ENCODE measurements around the gene ZSCAN16. TPM values are rescaled to one million over a fixed set of nuclear protein-coding genes. Genes with fewer than 3 reads are reported as not detected.

Gene ZSCAN16
- total and polyA plus RNA-seq, 2 of the 13 experiments (the other 11 are each of a cell fraction or from before 2014, with no cell fraction given) = 5.7 to 12.7 TPM

GRCh38 chr6:28104392-28105244 lies 19.8 kb upstream of the ZSCAN16 start (continued):
- TF ChIP-seq RFXAP (CRISPR knock-in tag; IDR thresholded peaks at IDR 0.05; ENCODE audit: borderline replicate concordance) = peak; percentile 86; the same call in 1 of the 2 replicates
- TF ChIP-seq TEF (CRISPR knock-in tag; IDR thresholded peaks at IDR 0.05) = 0 out of 2 replicates have a peak, but pooled peaks have one; percentile 43
- peak; percentile 82; the same call in 1 of the 2 replicates for TF ChIP-seq AHDC1 (CRISPR knock-in tag; IDR thresholded peaks at IDR 0.05; ENCODE audit: borderline replicate concordance)
- peak; percentile 96 for TF ChIP-seq HNRNPL (IDR thresholded peaks at IDR 0.05; ENCODE audit: low read depth, low read length)
- peak; percentile 62 for TF ChIP-seq ZNF263 (CRISPR knock-in tag; IDR thresholded peaks at IDR 0.05)
- TF ChIP-seq ZNF678 (CRISPR knock-in tag; IDR thresholded peaks at IDR 0.05) = peak; percentile 90; the same call in 1 of the 2 replicates
- TF ChIP-seq ZNF83 (CRISPR knock-in tag; IDR thresholded peaks at IDR 0.05; ENCODE audit: borderline replicate concordance) = 0 out of 2 replicates have a peak, but pooled peaks have one; percentile 72
- TF ChIP-seq, protein P1, sequence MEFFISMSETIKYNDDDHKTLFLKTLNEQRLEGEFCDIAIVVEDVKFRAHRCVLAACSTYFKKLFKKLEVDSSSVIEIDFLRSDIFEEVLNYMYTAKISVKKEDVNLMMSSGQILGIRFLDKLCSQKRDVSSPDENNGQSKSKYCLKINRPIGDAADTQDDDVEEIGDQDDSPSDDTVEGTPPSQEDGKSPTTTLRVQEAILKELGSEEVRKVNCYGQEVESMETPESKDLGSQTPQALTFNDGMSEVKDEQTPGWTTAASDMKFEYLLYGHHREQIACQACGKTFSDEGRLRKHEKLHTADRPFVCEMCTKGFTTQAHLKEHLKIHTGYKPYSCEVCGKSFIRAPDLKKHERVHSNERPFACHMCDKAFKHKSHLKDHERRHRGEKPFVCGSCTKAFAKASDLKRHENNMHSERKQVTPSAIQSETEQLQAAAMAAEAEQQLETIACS (CRISPR knock-in tag; IDR thresholded peaks at IDR 0.05) = peak; percentile 48; the same call in 1 of the 2 replicates
- no peak for TF ChIP-seq EEA1 (CRISPR knock-in tag; IDR thresholded peaks at IDR 0.05; ENCODE audit: borderline replicate concordance)
- no peak for TF ChIP-seq ZNF652 (CRISPR knock-in tag; IDR thresholded peaks at IDR 0.05; ENCODE audit: borderline replicate concordance, low read depth)
- TF ChIP-seq ZNF136 (CRISPR knock-in tag; IDR thresholded peaks at IDR 0.05; ENCODE audit: low read depth) = peak; percentile 86; the same call in 1 of the 2 replicates
- peak; percentile 66; the same call in 1 of the 2 replicates for TF ChIP-seq TMF1 (CRISPR knock-in tag; IDR thresholded peaks at IDR 0.05; ENCODE audit: low read depth)
- TF ChIP-seq ZNF501 (CRISPR knock-in tag; IDR thresholded peaks at IDR 0.05) = peak; percentile 97
- no peak for TF ChIP-seq ZNF10 (CRISPR knock-in tag; IDR thresholded peaks at IDR 0.05; ENCODE audit: borderline replicate concordance, low read depth)
- TF ChIP-seq PATZ1 (CRISPR knock-in tag; IDR thresholded peaks at IDR 0.05) = peak; percentile 72
